DND-41 (cell line): ENCODE data around the gene IL11RA.

Experiments used
- ATAC-seq: fragments of 200-7000 bp; cut with Tn5 transposase; 3 replicates; pipeline ENCODE4 v1.9.1; 2021; ENCODE audit warnings: low read depth; ENCODE audit not compliant: insufficient read depth
- DNase-seq: peaks from one replicate; pipeline ENCODE4 v3.0.0-alpha.2; 2020
- H2AFZ ChIP-seq: 2 replicates; pipeline ENCODE4 v1.6.0; 2012; ENCODE audit warnings: low read depth, low read length
- H3K27ac ChIP-seq: 2 replicates; pipeline ENCODE4 v1.5.1; 2012; ENCODE audit warnings: low read length, inconsistent platforms
- H3K27me3 ChIP-seq: fragments of 200-600 bp; sonication (generic); 2 replicates; pipeline ENCODE4 v1.6.0; 2012; ENCODE audit warnings: low read length, mild to moderate bottlenecking, inconsistent platforms; ENCODE audit not compliant: insufficient read depth, poor library complexity
- H3K36me3 ChIP-seq: 2 replicates; pipeline ENCODE4 v1.5.1; 2012; ENCODE audit warnings: low read length, inconsistent platforms; ENCODE audit not compliant: insufficient read depth
- H3K4me1 ChIP-seq: 2 replicates; pipeline ENCODE4 v1.5.1; 2012; ENCODE audit warnings: mild to moderate bottlenecking, low read length; ENCODE audit not compliant: insufficient read depth
- H3K4me2 ChIP-seq: 2 replicates; pipeline ENCODE4 v1.6.0; 2012; ENCODE audit warnings: mild to moderate bottlenecking, moderate library complexity, low read length, inconsistent platforms; ENCODE audit not compliant: insufficient read depth
- H3K4me3 ChIP-seq, 2 experiments: fragments of 200-600 bp in 1 of 2; shearing (Covaris generic) in 1 of 2; 2 replicates each; pipeline ENCODE4 v1.5.1; 2012 to 2016; ENCODE audit warnings: inconsistent platforms in 2 of 2, low read length in 2 of 2, mild to moderate bottlenecking in 2 of 2, low read depth in 1 of 2, moderate library complexity in 1 of 2
- H3K79me2 ChIP-seq: 2 replicates; pipeline ENCODE4 v1.6.0; 2012; ENCODE audit warnings: low read length, inconsistent platforms; ENCODE audit not compliant: insufficient read depth
- H3K9ac ChIP-seq: 2 replicates; pipeline ENCODE4 v1.6.0; 2012; ENCODE audit warnings: low read depth, mild to moderate bottlenecking, inconsistent platforms, low read length, moderate library complexity
- H3K9me3 ChIP-seq: 2 replicates; pipeline ENCODE4 v1.5.1; 2012; ENCODE audit warnings: low read length, moderate library complexity, mild to moderate bottlenecking, inconsistent platforms; ENCODE audit not compliant: insufficient read depth, severe bottlenecking
- H4K20me1 ChIP-seq: 2 replicates; pipeline ENCODE4 v1.6.0; 2012; ENCODE audit warnings: low read length; ENCODE audit not compliant: insufficient read depth
- EZH2 ChIP-seq: IDR thresholded peaks from 3 replicates; pipeline ENCODE4 v1.6.1; 2012; ENCODE audit warnings: borderline replicate concordance, low read depth, mild to moderate bottlenecking, moderate library complexity, low read length, inconsistent platforms; ENCODE audit not compliant: severe bottlenecking
- TF ChIP-seq, protein P1 (sequence below): IDR thresholded peaks from 2 replicates; pipeline ENCODE4 v1.5.1; 2012; ENCODE audit warnings: borderline replicate concordance, low read length, moderate library complexity, mild to moderate bottlenecking; ENCODE audit not compliant: poor library complexity, severe bottlenecking; ENCODE audit errors: extremely low read depth

IL11RA gene

DNA sequence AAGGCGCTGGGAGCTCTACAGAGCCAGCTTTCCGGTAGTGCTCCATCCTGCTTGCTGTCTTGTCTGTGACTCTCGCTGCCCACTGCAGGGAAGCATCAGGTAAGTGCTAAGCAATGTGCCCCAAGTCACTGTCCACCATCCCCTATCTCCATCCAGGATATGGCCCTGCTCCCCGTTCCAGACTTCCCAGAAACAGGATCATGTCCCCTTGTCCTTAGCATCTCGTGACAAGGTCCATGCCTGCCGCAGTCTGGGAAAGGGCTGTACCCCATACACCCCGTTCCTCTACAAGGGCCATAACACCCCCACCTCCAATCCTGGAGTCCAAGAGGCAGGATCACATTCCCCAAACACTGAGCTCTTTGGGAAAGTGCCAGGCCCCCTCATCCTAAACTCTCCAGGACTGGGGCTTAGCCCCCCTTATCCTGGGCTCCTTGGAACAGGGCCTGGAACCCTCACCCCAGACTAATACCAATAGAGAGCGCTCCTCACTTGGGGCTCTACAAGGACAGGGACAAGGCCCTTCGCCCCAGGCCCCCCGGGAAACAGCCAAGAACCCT is 40.7 kb upstream of the IL11RA start:
- no peak for DNase-seq
- H2AFZ ChIP-seq, result peak overlapping the region; percentile 84
- H3K9me3 ChIP-seq, result no peaks in the 10 kb centered on the region
- peaks cover 16% of the 10 kb centered on the region for H3K36me3 ChIP-seq
- H3K79me2 ChIP-seq, result peaks cover 11% of the 10 kb centered on the region
- H3K27me3 ChIP-seq, result no peaks in the 10 kb centered on the region
- peak overlapping the region; percentile 58 to 96; a peak in 3 of 4 replicates for H3K4me3 ChIP-seq
- H4K20me1 ChIP-seq, result no peaks in the 10 kb centered on the region
- H3K27ac ChIP-seq, result peak overlapping the region; percentile 77
- H3K9ac ChIP-seq, result peak overlapping the region; percentile 79
- peak; percentile 35 for ATAC-seq
- no peak for TF ChIP-seq EZH2
- TF ChIP-seq, protein P1, sequence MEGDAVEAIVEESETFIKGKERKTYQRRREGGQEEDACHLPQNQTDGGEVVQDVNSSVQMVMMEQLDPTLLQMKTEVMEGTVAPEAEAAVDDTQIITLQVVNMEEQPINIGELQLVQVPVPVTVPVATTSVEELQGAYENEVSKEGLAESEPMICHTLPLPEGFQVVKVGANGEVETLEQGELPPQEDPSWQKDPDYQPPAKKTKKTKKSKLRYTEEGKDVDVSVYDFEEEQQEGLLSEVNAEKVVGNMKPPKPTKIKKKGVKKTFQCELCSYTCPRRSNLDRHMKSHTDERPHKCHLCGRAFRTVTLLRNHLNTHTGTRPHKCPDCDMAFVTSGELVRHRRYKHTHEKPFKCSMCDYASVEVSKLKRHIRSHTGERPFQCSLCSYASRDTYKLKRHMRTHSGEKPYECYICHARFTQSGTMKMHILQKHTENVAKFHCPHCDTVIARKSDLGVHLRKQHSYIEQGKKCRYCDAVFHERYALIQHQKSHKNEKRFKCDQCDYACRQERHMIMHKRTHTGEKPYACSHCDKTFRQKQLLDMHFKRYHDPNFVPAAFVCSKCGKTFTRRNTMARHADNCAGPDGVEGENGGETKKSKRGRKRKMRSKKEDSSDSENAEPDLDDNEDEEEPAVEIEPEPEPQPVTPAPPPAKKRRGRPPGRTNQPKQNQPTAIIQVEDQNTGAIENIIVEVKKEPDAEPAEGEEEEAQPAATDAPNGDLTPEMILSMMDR, result no peak
- H3K4me1 ChIP-seq, result peaks cover 27% of the 10 kb centered on the region
- peak overlapping the region; percentile 96 for H3K4me2 ChIP-seq

DNA sequence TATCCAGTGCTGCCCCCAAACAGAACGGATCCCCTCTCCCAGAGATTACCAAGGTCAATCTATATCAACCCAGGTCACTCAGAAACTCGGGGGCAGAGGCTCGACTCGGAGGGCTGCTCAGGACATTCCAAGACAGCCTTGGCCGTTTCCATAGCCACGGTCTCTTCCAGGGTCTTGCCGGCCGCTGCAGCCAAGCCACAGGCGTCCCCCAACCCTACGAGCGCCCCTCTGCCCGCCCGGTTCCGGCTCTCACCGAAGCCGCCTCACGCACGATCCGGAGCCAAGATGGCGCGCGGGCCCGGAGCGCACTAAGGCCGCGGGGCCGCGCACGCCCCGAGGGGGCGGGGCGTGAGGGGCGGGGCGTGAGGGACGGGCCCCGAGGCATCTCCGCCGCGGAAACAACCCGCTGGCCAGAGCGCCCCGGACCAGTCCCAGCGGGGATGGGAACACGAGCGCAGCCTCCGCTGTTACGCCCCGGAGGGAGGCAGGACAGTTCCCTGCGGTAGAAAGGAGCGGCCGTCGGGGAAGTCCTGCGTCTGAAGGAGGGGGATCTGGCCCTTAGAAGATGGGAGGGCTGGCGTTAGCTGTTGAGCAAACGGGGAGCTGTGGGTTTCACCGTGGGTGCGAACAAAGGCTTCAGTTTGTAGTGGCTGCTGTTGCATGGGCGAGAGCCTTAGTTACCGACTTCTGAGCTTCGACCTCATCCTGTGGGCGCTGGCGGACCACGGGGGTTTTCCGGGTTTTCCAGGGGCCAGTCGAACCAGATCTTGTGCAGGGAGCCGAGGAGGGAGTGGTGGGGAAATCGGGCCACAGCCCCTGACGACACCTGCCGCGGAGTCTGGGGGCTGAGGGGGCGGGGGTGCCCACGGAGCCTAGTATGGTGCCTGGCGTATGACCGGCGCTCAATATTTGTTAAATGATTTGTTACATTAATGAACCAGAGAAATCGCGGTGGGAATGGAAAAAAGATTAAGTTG is 39.9 kb upstream of the IL11RA start, which contains the start of gene RPP25L:
Gene RPP25L, minus strand, starts transcription at position 287 of the 977 bp plus-strand sequence. CDS start 801 bp downstream, outside the sequence.
- TF ChIP-seq, protein P1, result no peak
- TF ChIP-seq EZH2, result no peak
- peak; percentile 88 for ATAC-seq
- H3K79me2 ChIP-seq, result peaks cover 11% of the 10 kb centered on the region
- peak within 1 kb of the TSS; percentile 77 for H3K27ac ChIP-seq
- peaks cover 22% of the 10 kb centered on the region for H3K36me3 ChIP-seq
- H4K20me1 ChIP-seq, result no peaks in the 10 kb centered on the region
- peak within 1 kb of the TSS; percentile 58 to 96 for H3K4me3 ChIP-seq
- peak within 1 kb of the TSS; percentile 96 for H3K4me2 ChIP-seq
- H3K27me3 ChIP-seq, result no peaks in the 10 kb centered on the region
- peak within 1 kb of the TSS; percentile 79 for H3K9ac ChIP-seq
- no peaks in the 10 kb centered on the region for H3K9me3 ChIP-seq
- DNase-seq, result peak; percentile 79
- H2AFZ ChIP-seq, result peak within 1 kb of the TSS; percentile 93
- peaks cover 27% of the 10 kb centered on the region for H3K4me1 ChIP-seq

DNA sequence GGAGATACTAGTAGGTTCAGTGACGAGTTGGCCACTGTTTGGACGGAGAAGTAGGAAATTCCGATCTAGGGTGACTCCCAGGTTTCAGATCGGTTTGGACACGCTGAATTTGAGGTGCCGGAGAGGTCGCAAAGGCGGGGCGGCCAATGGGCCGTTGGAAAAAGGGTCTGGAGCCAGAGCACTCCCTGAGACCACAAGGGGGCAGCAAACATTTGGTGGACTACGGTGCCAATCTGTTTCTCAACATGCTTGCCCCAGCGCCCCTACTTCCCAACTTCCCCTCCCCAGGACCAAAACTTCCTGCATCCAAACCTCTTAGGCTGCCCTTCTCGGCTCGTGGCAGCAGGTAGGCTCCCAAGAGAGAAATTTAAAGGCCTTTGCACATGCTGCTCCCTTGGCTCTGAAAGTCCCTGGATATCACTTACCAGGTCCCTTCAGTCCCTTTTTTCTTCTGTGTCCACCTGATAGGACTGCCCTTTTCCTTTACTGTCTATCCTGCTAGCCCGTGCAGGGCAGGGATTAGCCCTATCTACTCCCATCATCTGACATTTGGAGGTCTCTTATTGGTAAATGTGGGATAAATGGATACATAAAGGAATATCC is 39.1 kb upstream of the IL11RA start:
- H3K4me3 ChIP-seq, result peak overlapping the region; percentile 58 to 96
- no peaks in the 10 kb centered on the region for H3K9me3 ChIP-seq
- H2AFZ ChIP-seq, result peak overlapping the region; percentile 93
- peak; percentile 59 for ATAC-seq
- no peaks in the 10 kb centered on the region for H3K27me3 ChIP-seq
- peaks cover 11% of the 10 kb centered on the region for H3K79me2 ChIP-seq
- TF ChIP-seq, protein P1, result peak; percentile 84
- TF ChIP-seq EZH2, result no peak
- H3K4me1 ChIP-seq, result peaks cover 27% of the 10 kb centered on the region
- peak overlapping the region; percentile 77 for H3K27ac ChIP-seq
- peak overlapping the region; percentile 79 for H3K9ac ChIP-seq
- H3K36me3 ChIP-seq, result peaks cover 30% of the 10 kb centered on the region
- peak overlapping the region; percentile 96 for H3K4me2 ChIP-seq
- H4K20me1 ChIP-seq, result no peaks in the 10 kb centered on the region
- DNase-seq, result peak; percentile 68
